Melanocyte of skin (primary cell): Measurements from ENCODE around the gene RPGR. TPM values are rescaled to one million over a fixed set of nuclear protein-coding genes. Genes with fewer than 3 reads are reported as not detected.

Experiments used
- small RNA-seq, 2 donors: library from RNA; depleted of rRNA; stranded (forward); fragments of <200 nt; gene quantifications; one replicate each; pipeline ENCODE3, GENCODE V24; 2012
- total RNA-seq, 2 donors: library from RNA; depleted of rRNA; stranded (reverse); fragments of >200 nt; gene quantifications; 2 replicates each; pipeline ENCODE4 v1.2.3, GENCODE V29; 2012

The RPGR gene
- 10 to 100 TPM in 1 of 2 donors, 1 to 10 TPM in 1; 8.6 to 18.0 TPM for total RNA-seq

GRCh38 chrX:38327007-38327774 is at the start of gene RPGR:
TSS of gene RPGR (minus strand) at chrX:38327509. CDS start at chrX:38327367, 142 bp downstream.

GRCh38 chrX:38352362-38352761 is 25.1 kb upstream of the RPGR start, which contains the start of gene OTC:
TSS of gene OTC (plus strand) at chrX:38352604. CDS start at chrX:38352697, 93 bp downstream.

GRCh38 chrX:38220415-38221390 is 106.6 kb downstream of the RPGR start, which contains the start of gene SRPX:
TSS of gene SRPX (minus strand) at chrX:38220871. CDS start at chrX:38220792, 79 bp downstream.

Small RNAs within 50 kb of the gene (small RNA-seq; reads per million reads assigned to genes)
- gene RF00322: 0 reads per million in 2 donors

Other genes starting within 250 kb of the RPGR start
- 100 to 1,000 TPM in 1 of 2 donors, 10 to 100 TPM in 1; 96.7 to 191 TPM for gene SRPX, start 106.6 kb downstream of the RPGR start, total RNA-seq
- gene OTC, start 25.1 kb upstream of the RPGR start, total RNA-seq: not detected
- gene TSPAN7, start 234.0 kb upstream of the RPGR start, total RNA-seq: under 1 TPM in 1 of 2 donors, not detected in 1; 0.34 TPM